HepG2 (cell line): ENCODE measurements around the gene TBC1D24. TPM values are rescaled to one million over a fixed set of nuclear protein-coding genes. Genes with fewer than 3 reads are reported as not detected.

Source experiments
- ATAC-seq: fragments of 200-7000 bp; cut with Tn5 transposase; 3 replicates; pipeline ENCODE4 v1.9.1; 2020; ENCODE audit warnings: mild to moderate bottlenecking, moderate library complexity
- BruUV-seq: library from RNA; stranded (reverse); fragments of 400-500 nt; replicated peaks from 2 replicates; lab custom pipeline; 2021; lab: Mats Ljungman, UMichigan
- CTCF ChIA-PET: fragments of 300-600 bp; formaldehyde crosslinking; extraction: SDS; loops from one replicate; lab custom pipeline; 2021; ENCODE audit warnings: low total read pairs, inconsistent platforms, low intra/inter-chr PET ratio; lab: Yijun Ruan, JAX
- POLR2A ChIA-PET: fragments of 350-600 bp; sonication (Branson Sonifier 250); formaldehyde crosslinking; loops from one replicate; lab custom pipeline; 2020; ENCODE audit warnings: antibody characterized with exemption, inconsistent platforms; lab: Yijun Ruan, JAX
- DNase-seq: peaks from one replicate; pipeline ENCODE4 v3.0.0-alpha.2; 2015; ENCODE audit warnings: low spot score
- FAIRE-seq: peaks from 3 replicates; lab custom pipeline; 2011; peaks lifted over from hg19 to GRCh38; lab: Jason Lieb, UNC
- H2AFZ ChIP-seq: one replicate; pipeline ENCODE4 v1.6.1; 2011; ENCODE audit warnings: low read length, inconsistent platforms
- H3K27ac ChIP-seq: fragments of 300-600 bp; 3 replicates; pipeline ENCODE4 v1.8.0; 2011; ENCODE audit warnings: mixed run types, mild to moderate bottlenecking, mixed read lengths, low read length, inconsistent platforms; ENCODE audit not compliant: insufficient read depth; ENCODE audit errors: extremely low read length
- H3K27me3 ChIP-seq, 2 experiments: fragments of 200-600 bp in 1 of 2; 2 replicates in 1 of 2; 3 replicates in 1 of 2; pipeline versions ENCODE4 v1.6.0 to v1.8.0; 2011; ENCODE audit warnings: low read length in 2 of 2, mild to moderate bottlenecking in 2 of 2, moderate library complexity in 2 of 2, inconsistent platforms in 1 of 2; ENCODE audit not compliant: insufficient read depth in 2 of 2, control insufficient read depth in 1 of 2
- H3K36me3 ChIP-seq, 2 experiments: fragments of 200-600 bp in 1 of 2; replicated peaks in 1 of 2; 2 replicates in 1 of 2; 3 replicates in 1 of 2; pipeline versions ENCODE4 v1.5.1 to v1.8.0; 2011; ENCODE audit warnings: low read length in 2 of 2, inconsistent platforms in 1 of 2; ENCODE audit not compliant: insufficient read depth in 2 of 2, control insufficient read depth in 1 of 2
- H3K4me1 ChIP-seq: 2 replicates; pipeline ENCODE4 v1.5.1; 2012; ENCODE audit warnings: low read length, inconsistent platforms; ENCODE audit not compliant: insufficient read depth
- H3K4me2 ChIP-seq: 2 replicates; pipeline ENCODE4 v1.6.0; 2011; ENCODE audit warnings: low read depth, low read length, inconsistent platforms
- H3K4me3 ChIP-seq, 3 experiments: fragments of 200-600 bp in 1 of 3; sonication (generic), shearing (Covaris generic) in 1 of 3; replicated peaks in 1 of 3; 2 replicates each; pipeline ENCODE4 v1.5.1; 2011 to 2016; ENCODE audit warnings: low read length in 3 of 3, inconsistent platforms in 2 of 3, low read depth in 2 of 3, mild to moderate bottlenecking in 2 of 3, control low read depth in 1 of 3, mixed read lengths in 1 of 3; ENCODE audit not compliant: insufficient read depth in 1 of 3
- H3K79me2 ChIP-seq: one replicate; pipeline ENCODE4 v1.6.1; 2011; ENCODE audit warnings: low read length, inconsistent platforms; ENCODE audit not compliant: insufficient read depth
- H3K9ac ChIP-seq: 2 replicates; pipeline ENCODE4 v1.6.0; 2011; ENCODE audit warnings: mild to moderate bottlenecking, low read depth, low read length, inconsistent platforms; ENCODE audit not compliant: insufficient read depth
- H3K9me3 ChIP-seq: 2 replicates; pipeline ENCODE4 v1.5.1; 2012; ENCODE audit warnings: mild to moderate bottlenecking, low read length
- H4K20me1 ChIP-seq: 2 replicates; pipeline ENCODE4 v1.6.0; 2011; ENCODE audit warnings: inconsistent platforms, mild to moderate bottlenecking, low read length, moderate library complexity; ENCODE audit not compliant: insufficient read depth
- ELF1 ChIP-seq: sonication (generic); formaldehyde crosslinking; IDR thresholded peaks from 2 replicates; pipeline ENCODE4 v1.4.0; 2020; ENCODE audit warnings: missing genetic modification reagents
- IKZF5 ChIP-seq: IDR thresholded peaks from 2 replicates; pipeline ENCODE4 v1.6.1; 2018; ENCODE audit warnings: missing genetic modification reagents, mild to moderate bottlenecking, missing compliant biosample characterization
- NCOR1 ChIP-seq: fragments of 200-600 bp; sonication (generic); IDR thresholded peaks from 2 replicates; pipeline ENCODE4 v1.7.0; 2017; ENCODE audit warnings: antibody characterized with exemption, low read length, borderline replicate concordance
- NKX3-1 ChIP-seq: sonication (generic); formaldehyde crosslinking; IDR thresholded peaks from 2 replicates; pipeline ENCODE4 v1.5.0; 2020; ENCODE audit warnings: missing genetic modification reagents
- PBX2 ChIP-seq: IDR thresholded peaks from 2 replicates; pipeline ENCODE4 v1.6.1; 2016; ENCODE audit warnings: control low read depth
- SATB2 ChIP-seq: sonication (generic); formaldehyde crosslinking; IDR thresholded peaks from 2 replicates; pipeline ENCODE4 v1.5.0; 2020; ENCODE audit warnings: missing genetic modification reagents
- TMF1 ChIP-seq: sonication (generic); formaldehyde crosslinking; IDR thresholded peaks from 2 replicates; pipeline ENCODE4 v1.8.1; 2022; ENCODE audit warnings: low read depth, missing genetic modification reagents
- ZBTB1 ChIP-seq: sonication (generic); formaldehyde crosslinking; IDR thresholded peaks from 2 replicates; pipeline ENCODE4 v1.4.0; 2020; ENCODE audit warnings: missing genetic modification reagents, borderline replicate concordance
- ZBTB37 ChIP-seq: sonication (generic); formaldehyde crosslinking; IDR thresholded peaks from 2 replicates; pipeline ENCODE4 v1.4.0; 2020; ENCODE audit warnings: mild to moderate bottlenecking, missing genetic modification reagents
- ZFP36 ChIP-seq: fragments of 150-350 bp; IDR thresholded peaks from 2 replicates; pipeline ENCODE4 v1.6.1; 2018; ENCODE audit warnings: borderline replicate concordance, low read length, low read depth; ENCODE audit not compliant: partially characterized antibody
- ZNF501 ChIP-seq: sonication (generic); formaldehyde crosslinking; IDR thresholded peaks from 2 replicates; pipeline ENCODE4 v1.5.1; 2020; ENCODE audit warnings: mild to moderate bottlenecking, moderate library complexity, missing genetic modification reagents
- ZNF777 ChIP-seq: sonication (generic); formaldehyde crosslinking; IDR thresholded peaks from 2 replicates; pipeline ENCODE4 v1.4.0; 2020; ENCODE audit warnings: missing genetic modification reagents
- ZNF83 ChIP-seq: sonication (generic); formaldehyde crosslinking; IDR thresholded peaks from 2 replicates; pipeline ENCODE4 v1.4.0; 2020; ENCODE audit warnings: missing genetic modification reagents, mild to moderate bottlenecking, borderline replicate concordance
- WGBS: methylation state at CpG from one replicate; pipeline ENCODE4 v1.1.6; 2017; ENCODE audit warnings: low lambda C conversion rate; 5-methylcytosine and 5-hydroxymethylcytosine counted together
- in situ Hi-C: cut with HindIII; loops from 2 replicates; pipeline ENCODE4 v1.10.0; 2017; ENCODE audit warnings: low pct_unique_long_range_greater_than_20kb; ENCODE audit not compliant: extremely low pct_ligation_motif_present
- intact Hi-C: fragments of 100-400 bp; cut with micrococcal nuclease; formaldehyde crosslinking; loops from one replicate; pipeline ENCODE4 v1.10.0; 2022; ENCODE audit not compliant: unreplicated experiment
- polyA plus RNA-seq, 8 experiments: library from polyadenylated mRNA; depleted of rRNA in 3 of 8; stranded (reverse) in 7 of 8; unstranded in 1 of 8; fragments of >200 nt; fragmentation: Illumina TruSeq in 4 of 8; extraction: Trizol in 4 of 8; gene quantifications; 2 replicates each; pipeline versions ENCODE4 v1.2.1 to v1.2.3, GENCODE V29; 2011 to 2016; ENCODE audit warnings: low read depth in 4 of 8, missing spikeins in 1 of 8, mixed read lengths in 1 of 8; ENCODE audit not compliant: insufficient read depth in 1 of 8
- total RNA-seq, 5 experiments: library from RNA; depleted of rRNA; stranded (reverse); fragments of >200 nt; fragmentation: Illumina TruSeq; extraction: Trizol; gene quantifications; 2 replicates each; pipeline ENCODE4 v1.2.3, GENCODE V29; 2016; ENCODE audit warnings: low read depth in 1 of 5
- TF ChIP-seq, protein P1 (sequence below): IDR thresholded peaks from 2 replicates; pipeline ENCODE4 v1.6.1; 2016
- TF ChIP-seq, protein P2 (sequence below): sonication (generic); formaldehyde crosslinking; IDR thresholded peaks from 2 replicates; pipeline ENCODE4 v1.9.0; 2021; ENCODE audit warnings: missing genetic modification reagents, mild to moderate bottlenecking, borderline replicate concordance
- TF ChIP-seq, protein P3 (sequence below): sonication (generic); formaldehyde crosslinking; IDR thresholded peaks from 2 replicates; pipeline ENCODE4 v1.5.0; 2020; ENCODE audit warnings: missing genetic modification reagents

TBC1D24 gene
- total and polyA plus RNA-seq, 2 of the 13 experiments (the other 11 are each of a cell fraction or from before 2014, with no cell fraction given) = 7.7 to 13.7 TPM

- peaks cover 89% of the 10 kb centered on the region for H3K4me1 ChIP-seq
- TF ChIP-seq ZBTB1 (CRISPR knock-in tag) = no peak
- no peak for TF ChIP-seq ZNF777 (CRISPR knock-in tag)
- TF ChIP-seq ELF1 (CRISPR knock-in tag) = peak; percentile 37; the same call in 1 of the 2 replicates
- 0 out of 2 replicates have a peak, but pooled peaks have one; percentile 8 for TF ChIP-seq IKZF5 (CRISPR knock-in tag)
- TF ChIP-seq NKX3-1 (CRISPR knock-in tag) = 0 out of 2 replicates have a peak, but pooled peaks have one; percentile 23
- no peak for TF ChIP-seq ZBTB37 (CRISPR knock-in tag)
- no peak for TF ChIP-seq ZNF501
- TF ChIP-seq, protein P1, sequence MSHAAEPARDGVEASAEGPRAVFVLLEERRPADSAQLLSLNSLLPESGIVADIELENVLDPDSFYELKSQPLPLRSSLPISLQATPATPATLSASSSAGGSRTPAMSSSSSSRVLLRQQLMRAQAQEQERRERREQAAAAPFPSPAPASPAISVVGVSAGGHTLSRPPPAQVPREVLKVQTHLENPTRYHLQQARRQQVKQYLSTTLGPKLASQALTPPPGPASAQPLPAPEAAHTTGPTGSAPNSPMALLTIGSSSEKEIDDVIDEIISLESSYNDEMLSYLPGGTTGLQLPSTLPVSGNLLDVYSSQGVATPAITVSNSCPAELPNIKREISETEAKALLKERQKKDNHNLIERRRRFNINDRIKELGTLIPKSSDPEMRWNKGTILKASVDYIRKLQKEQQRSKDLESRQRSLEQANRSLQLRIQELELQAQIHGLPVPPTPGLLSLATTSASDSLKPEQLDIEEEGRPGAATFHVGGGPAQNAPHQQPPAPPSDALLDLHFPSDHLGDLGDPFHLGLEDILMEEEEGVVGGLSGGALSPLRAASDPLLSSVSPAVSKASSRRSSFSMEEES (CRISPR knock-in tag) = peak; percentile 87
- TF ChIP-seq NCOR1 = no peak
- TF ChIP-seq SATB2 (CRISPR knock-in tag) = no peak
- TF ChIP-seq ZFP36 = no peak
- TF ChIP-seq ZNF83 = no peak
- TF ChIP-seq, protein P2, sequence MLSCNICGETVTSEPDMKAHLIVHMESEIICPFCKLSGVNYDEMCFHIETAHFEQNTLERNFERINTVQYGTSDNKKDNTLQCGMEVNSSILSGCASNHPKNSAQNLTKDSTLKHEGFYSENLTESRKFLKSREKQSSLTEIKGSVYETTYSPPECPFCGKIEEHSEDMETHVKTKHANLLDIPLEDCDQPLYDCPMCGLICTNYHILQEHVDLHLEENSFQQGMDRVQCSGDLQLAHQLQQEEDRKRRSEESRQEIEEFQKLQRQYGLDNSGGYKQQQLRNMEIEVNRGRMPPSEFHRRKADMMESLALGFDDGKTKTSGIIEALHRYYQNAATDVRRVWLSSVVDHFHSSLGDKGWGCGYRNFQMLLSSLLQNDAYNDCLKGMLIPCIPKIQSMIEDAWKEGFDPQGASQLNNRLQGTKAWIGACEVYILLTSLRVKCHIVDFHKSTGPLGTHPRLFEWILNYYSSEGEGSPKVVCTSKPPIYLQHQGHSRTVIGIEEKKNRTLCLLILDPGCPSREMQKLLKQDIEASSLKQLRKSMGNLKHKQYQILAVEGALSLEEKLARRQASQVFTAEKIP (CRISPR knock-in tag) = no peak
- TF ChIP-seq TMF1 = no peak
- TF ChIP-seq PBX2 (CRISPR knock-in tag) = no peak
- TF ChIP-seq, protein P3, sequence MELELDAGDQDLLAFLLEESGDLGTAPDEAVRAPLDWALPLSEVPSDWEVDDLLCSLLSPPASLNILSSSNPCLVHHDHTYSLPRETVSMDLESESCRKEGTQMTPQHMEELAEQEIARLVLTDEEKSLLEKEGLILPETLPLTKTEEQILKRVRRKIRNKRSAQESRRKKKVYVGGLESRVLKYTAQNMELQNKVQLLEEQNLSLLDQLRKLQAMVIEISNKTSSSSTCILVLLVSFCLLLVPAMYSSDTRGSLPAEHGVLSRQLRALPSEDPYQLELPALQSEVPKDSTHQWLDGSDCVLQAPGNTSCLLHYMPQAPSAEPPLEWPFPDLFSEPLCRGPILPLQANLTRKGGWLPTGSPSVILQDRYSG = no peak
These were observed 45.3 kb downstream of the TBC1D24 start, which contains the start of gene AMDHD2 for GRCh38 chr16:2520097-2520783. Gene AMDHD2, plus strand, starts transcription at chr16:2520371. Its CDS starts 88 bp downstream, at chr16:2520459.

More at GRCh38 chr16:2520097-2520783, 45.3 kb downstream of the TBC1D24 start, which contains the start of gene AMDHD2:
- WGBS = 6% methylated on average over 7 of the region's 83 CpGs
- peaks cover 4 to 21% of the 10 kb centered on the region in 2 experiments; a peak in 4 of 5 replicates for H3K36me3 ChIP-seq
- DNase-seq (peak; percentile 68), FAIRE-seq (no peak), ATAC-seq (peak; percentile 29)
- H3K9me3 ChIP-seq = no peaks in the 10 kb centered on the region
- H4K20me1 ChIP-seq = peaks cover 44% of the 10 kb centered on the region
- in situ Hi-C loops = no loop called here
- peaks cover 63% of the 10 kb centered on the region for H3K79me2 ChIP-seq
- ChIA-PET CTCF (no interaction called here), POLR2A (interaction anchor here (1.1 to 2.2 kb wide), 6 partner anchors 11 to 83 kb away, joined by 3 to 14 read pairs (median 7); partner anchors contain the start of genes CEMP1, PDPK1 and TBC1D24)
- no TSS peak for BruUV-seq
- no peak within 1 kb of the TSS for H2AFZ ChIP-seq
- intact Hi-C loops = no loop called here
- peak within 1 kb of the TSS; percentile 81 for H3K9ac ChIP-seq
- peak within 1 kb of the TSS; percentile 94 for H3K4me2 ChIP-seq
- H3K27me3 ChIP-seq = no peaks in the 10 kb centered on the region
- H3K27ac ChIP-seq = peak within 1 kb of the TSS; percentile 84
- peak within 1 kb of the TSS; percentile 77 to 85 (median 84) for H3K4me3 ChIP-seq
